Osteocyte (in vitro differentiated cells): ENCODE data around the gene EFNA1. TPM values are rescaled to one million over a fixed set of nuclear protein-coding genes. Genes with fewer than 3 reads are reported as not detected.

Experiments
- DNase-seq: peaks from one replicate; pipeline ENCODE4 v3.0.0; 2021; ENCODE audit warnings: mixed read lengths; ENCODE audit not compliant: unreplicated experiment; ENCODE audit errors: extremely low spot score
- H3K27ac Mint-ChIP-seq: one replicate; pipeline ENCODE4 v1.8.0; 2021; ENCODE audit warnings: mild to moderate bottlenecking, mixed read lengths; ENCODE audit not compliant: unreplicated experiment
- H3K27me3 Mint-ChIP-seq: one replicate; pipeline ENCODE4 v1.8.0; 2021; ENCODE audit warnings: mixed read lengths; ENCODE audit not compliant: unreplicated experiment
- H3K36me3 Mint-ChIP-seq: one replicate; pipeline ENCODE4 v1.8.0; 2021; ENCODE audit warnings: mixed read lengths; ENCODE audit not compliant: unreplicated experiment
- H3K4me1 Mint-ChIP-seq: one replicate; pipeline ENCODE4 v1.8.0; 2021; ENCODE audit warnings: mixed read lengths; ENCODE audit not compliant: unreplicated experiment
- H3K4me3 Mint-ChIP-seq: one replicate; pipeline ENCODE4 v1.8.0; 2021; ENCODE audit warnings: mild to moderate bottlenecking, moderate library complexity, mixed read lengths; ENCODE audit not compliant: unreplicated experiment
- H3K9me3 Mint-ChIP-seq: one replicate; pipeline ENCODE4 v1.8.0; 2021; ENCODE audit warnings: mixed read lengths; ENCODE audit not compliant: unreplicated experiment
- total RNA-seq: library from RNA; stranded (reverse); gene quantifications from 2 replicates; pipeline ENCODE4 v1.2.1, GENCODE V29; 2021
- TF ChIP-seq, protein P1 (sequence below): fragments of 200-600 bp; sonication (generic); IDR thresholded peaks from 2 replicates; pipeline ENCODE4 v1.5.0; 2021; ENCODE audit warnings: antibody characterized with exemption, mild to moderate bottlenecking, moderate library complexity

The EFNA1 gene
- total RNA-seq, 1 donor from 2014 or later: 31.3 TPM

DNA sequence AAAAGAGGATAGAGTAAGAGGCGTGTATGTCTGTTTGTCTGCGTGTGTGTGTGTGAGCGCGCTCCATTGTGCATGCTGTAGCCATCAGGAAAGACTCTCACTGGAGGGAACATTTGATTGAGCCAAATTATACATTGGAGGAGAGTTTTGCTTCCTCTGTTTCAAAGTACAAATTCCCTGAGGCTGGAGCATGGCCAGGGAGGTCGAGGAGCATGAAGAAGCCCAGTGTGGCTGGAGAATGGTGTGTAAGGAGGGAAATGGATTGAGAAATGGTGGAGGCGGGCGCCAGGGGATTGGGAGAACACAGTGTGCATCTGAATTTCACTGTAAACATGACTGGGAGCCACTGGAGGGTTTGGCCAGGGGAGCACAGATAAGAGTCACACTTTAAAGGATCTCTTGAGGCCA lies 22.1 kb upstream of the EFNA1 start:
- Mint-ChIP-seq H3K36me3 (no peaks in the 10 kb centered on the region), H3K27me3 (peaks cover 20% of the 10 kb centered on the region), H3K9me3 (no peaks in the 10 kb centered on the region), H3K4me3 (no peak overlapping the region), H3K4me1 (no peaks in the 10 kb centered on the region), H3K27ac (no peak overlapping the region)
- no peak for DNase-seq
- TF ChIP-seq, protein P1, sequence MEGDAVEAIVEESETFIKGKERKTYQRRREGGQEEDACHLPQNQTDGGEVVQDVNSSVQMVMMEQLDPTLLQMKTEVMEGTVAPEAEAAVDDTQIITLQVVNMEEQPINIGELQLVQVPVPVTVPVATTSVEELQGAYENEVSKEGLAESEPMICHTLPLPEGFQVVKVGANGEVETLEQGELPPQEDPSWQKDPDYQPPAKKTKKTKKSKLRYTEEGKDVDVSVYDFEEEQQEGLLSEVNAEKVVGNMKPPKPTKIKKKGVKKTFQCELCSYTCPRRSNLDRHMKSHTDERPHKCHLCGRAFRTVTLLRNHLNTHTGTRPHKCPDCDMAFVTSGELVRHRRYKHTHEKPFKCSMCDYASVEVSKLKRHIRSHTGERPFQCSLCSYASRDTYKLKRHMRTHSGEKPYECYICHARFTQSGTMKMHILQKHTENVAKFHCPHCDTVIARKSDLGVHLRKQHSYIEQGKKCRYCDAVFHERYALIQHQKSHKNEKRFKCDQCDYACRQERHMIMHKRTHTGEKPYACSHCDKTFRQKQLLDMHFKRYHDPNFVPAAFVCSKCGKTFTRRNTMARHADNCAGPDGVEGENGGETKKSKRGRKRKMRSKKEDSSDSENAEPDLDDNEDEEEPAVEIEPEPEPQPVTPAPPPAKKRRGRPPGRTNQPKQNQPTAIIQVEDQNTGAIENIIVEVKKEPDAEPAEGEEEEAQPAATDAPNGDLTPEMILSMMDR: no peak

- no peaks in the 10 kb centered on the region for H3K36me3 Mint-ChIP-seq
- no peaks in the 10 kb centered on the region for H3K4me1 Mint-ChIP-seq
- DNase-seq: no peak
- peaks cover 20% of the 10 kb centered on the region for H3K27me3 Mint-ChIP-seq
- no peak overlapping the region for H3K4me3 Mint-ChIP-seq
- no peaks in the 10 kb centered on the region for H3K9me3 Mint-ChIP-seq
- TF ChIP-seq, protein P1: no peak
- H3K27ac Mint-ChIP-seq: no peak overlapping the region
Observed at GRCh38 chr1:155106862-155107261, 20.8 kb upstream of the EFNA1 start.

DNA sequence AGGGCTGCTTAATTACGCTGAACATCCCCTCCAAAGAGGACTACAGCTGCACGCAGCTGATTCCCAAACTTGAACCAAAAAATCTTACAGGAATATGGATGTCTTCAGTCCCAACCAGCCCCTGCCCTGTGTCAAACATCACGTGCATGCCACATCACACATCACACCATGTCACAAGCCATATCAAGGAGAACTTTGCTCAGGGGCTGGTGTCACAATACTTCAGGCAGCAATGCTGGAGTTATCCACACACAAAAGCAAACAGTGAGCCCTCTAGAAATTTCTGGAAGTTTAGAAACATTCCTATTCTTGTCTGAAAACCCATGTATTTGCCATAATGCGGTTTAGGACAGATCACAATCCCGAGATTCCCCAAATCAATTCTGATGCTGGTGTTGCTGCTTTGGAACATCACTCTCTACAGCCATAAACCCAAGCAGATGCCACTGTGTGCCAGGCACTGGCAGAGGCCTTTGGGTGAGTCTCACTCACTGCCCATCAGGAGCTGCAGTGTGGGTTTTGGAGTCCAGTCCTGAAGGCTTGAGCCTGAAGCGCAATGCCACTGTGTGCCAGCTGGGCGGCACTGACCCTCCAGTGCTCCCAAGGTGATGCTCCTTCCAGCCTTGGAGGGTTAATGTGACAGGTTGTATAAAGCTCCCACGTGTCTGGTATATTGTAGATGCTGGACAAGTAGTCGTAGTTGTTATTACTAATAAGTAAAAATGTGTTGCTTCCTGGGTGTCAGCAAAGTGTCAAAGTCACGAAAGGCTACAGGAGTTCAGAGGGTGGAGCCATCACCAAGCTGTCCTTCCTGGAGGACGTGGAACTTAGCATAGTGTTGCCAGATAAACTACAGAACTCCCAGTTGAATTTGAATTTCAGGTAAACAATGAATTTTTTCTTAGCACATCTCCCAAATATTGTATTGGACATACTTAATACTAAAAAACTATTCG lies 20.1 kb upstream of the EFNA1 start:
- no peak overlapping the region for H3K27ac Mint-ChIP-seq
- H3K36me3 Mint-ChIP-seq: no peaks in the 10 kb centered on the region
- H3K4me1 Mint-ChIP-seq: no peaks in the 10 kb centered on the region
- TF ChIP-seq, protein P1: no peak
- H3K4me3 Mint-ChIP-seq: no peak overlapping the region
- DNase-seq: no peak
- H3K9me3 Mint-ChIP-seq: no peaks in the 10 kb centered on the region
- peaks cover 20% of the 10 kb centered on the region for H3K27me3 Mint-ChIP-seq

DNA sequence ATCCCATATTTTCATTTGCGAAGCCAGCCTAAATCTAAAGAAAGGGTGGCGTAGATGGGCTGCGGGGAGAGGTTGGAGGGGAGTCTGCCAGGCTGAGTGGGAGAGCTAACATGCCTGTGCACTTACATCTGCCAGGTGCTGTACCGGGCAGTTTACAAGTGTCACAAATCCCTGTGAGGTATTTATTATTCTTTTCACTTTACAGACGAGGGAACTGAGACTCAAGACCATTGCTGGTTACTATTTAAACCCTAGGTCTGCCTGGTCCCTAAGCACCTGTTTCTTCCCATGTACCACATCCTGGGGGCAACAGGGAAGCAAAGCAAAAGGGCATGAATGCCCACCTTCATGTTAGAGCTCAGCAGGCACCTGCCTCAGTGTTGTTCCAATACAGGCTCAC lies 19.4 kb upstream of the EFNA1 start:
- TF ChIP-seq, protein P1: no peak
- Mint-ChIP-seq H3K9me3 (no peaks in the 10 kb centered on the region), H3K4me1 (no peaks in the 10 kb centered on the region), H3K27me3 (peaks cover 20% of the 10 kb centered on the region), H3K36me3 (no peaks in the 10 kb centered on the region), H3K27ac (no peak overlapping the region), H3K4me3 (no peak overlapping the region)
- no peak for DNase-seq

DNA sequence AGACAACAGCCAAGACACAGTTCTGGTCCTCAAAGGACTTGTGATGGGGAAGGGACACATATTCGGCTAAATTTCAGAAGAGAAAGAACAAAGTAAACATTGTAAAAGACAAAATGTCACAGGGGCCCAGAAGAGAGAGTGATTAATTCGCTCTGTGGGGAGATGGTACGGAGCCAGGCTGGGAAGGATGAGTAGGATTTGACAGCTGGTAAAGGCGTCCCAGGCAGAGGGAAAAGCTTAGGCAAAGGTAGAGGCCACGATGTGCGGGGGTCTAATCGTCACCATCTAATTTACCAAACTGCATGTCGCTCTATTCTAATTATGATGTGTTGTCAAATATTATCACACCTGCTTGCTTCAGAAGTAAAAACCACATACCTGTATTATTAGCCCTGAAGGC lies 17.3 kb upstream of the EFNA1 start:
- H3K27ac Mint-ChIP-seq: no peak overlapping the region
- H3K4me1 Mint-ChIP-seq: peaks cover 2% of the 10 kb centered on the region
- no peak overlapping the region for H3K4me3 Mint-ChIP-seq
- no peaks in the 10 kb centered on the region for H3K36me3 Mint-ChIP-seq
- TF ChIP-seq, protein P1: no peak
- H3K9me3 Mint-ChIP-seq: no peaks in the 10 kb centered on the region
- DNase-seq: no peak
- H3K27me3 Mint-ChIP-seq: peaks cover 16% of the 10 kb centered on the region
